GM19463 (cell line): ENCODE results near the gene SLC11A2.
"Not testable (repeated sequence)": the region's sequence is repeated elsewhere in the genome, so short reads cannot be mapped to it uniquely, and the experiment has no call there.

Experiments used
- ATAC-seq: cut with Tn5 transposase; IDR thresholded peaks from one replicate; pipeline ENCODE4 v1.9.1; 2021; ENCODE audit warnings: mild to moderate bottlenecking, moderate library complexity; ENCODE audit not compliant: unreplicated experiment

SLC11A2 gene

GRCh38 chr12:51027342-51027835, 1.2 kb upstream of the SLC11A2 start:
- no peak for ATAC-seq

GRCh38 chr12:51025338-51025835, 797 bp downstream of the SLC11A2 start:
- no peak for ATAC-seq

- ATAC-seq = no peak
These were observed 2.4 kb downstream of the SLC11A2 start for GRCh38 chr12:51023625-51024382.

GRCh38 chr12:51021694-51022093, 4.5 kb downstream of the SLC11A2 start:
- no peak for ATAC-seq

- no peak for ATAC-seq
These were observed 5.6 kb downstream of the SLC11A2 start for GRCh38 chr12:51020448-51021182.

- no peak for ATAC-seq
These were observed 6.3 kb downstream of the SLC11A2 start for GRCh38 chr12:51019927-51020326.

GRCh38 chr12:51018956-51019355, 7.2 kb downstream of the SLC11A2 start:
- ATAC-seq = no peak

- ATAC-seq = no peak
These were observed 8.7 kb downstream of the SLC11A2 start for GRCh38 chr12:51017452-51017851.

GRCh38 chr12:51014467-51014866, 11.7 kb downstream of the SLC11A2 start:
- ATAC-seq = not testable (repeated sequence)

GRCh38 chr12:51013441-51013840, 12.7 kb downstream of the SLC11A2 start:
- ATAC-seq = no peak

- ATAC-seq = no peak
These were observed 13.5 kb downstream of the SLC11A2 start for GRCh38 chr12:51012570-51013236.

GRCh38 chr12:51011955-51012354, 14.2 kb downstream of the SLC11A2 start:
- ATAC-seq = no peak

GRCh38 chr12:51009056-51009440, 17.1 kb downstream of the SLC11A2 start:
- ATAC-seq = no peak

GRCh38 chr12:51008329-51009055, 17.7 kb downstream of the SLC11A2 start:
- no peak for ATAC-seq

GRCh38 chr12:51005671-51006070, 20.5 kb downstream of the SLC11A2 start:
- no peak for ATAC-seq

GRCh38 chr12:51005030-51005429, 21.2 kb downstream of the SLC11A2 start:
- no peak for ATAC-seq

GRCh38 chr12:51004504-51004903, 21.7 kb downstream of the SLC11A2 start:
- ATAC-seq = no peak

GRCh38 chr12:51001799-51002198, 24.4 kb downstream of the SLC11A2 start:
- no peak for ATAC-seq

- ATAC-seq = no peak
These were observed 25.9 kb downstream of the SLC11A2 start for GRCh38 chr12:51000245-51000644.

GRCh38 chr12:50999093-50999492, 27.1 kb downstream of the SLC11A2 start:
- ATAC-seq = no peak

- no peak for ATAC-seq
These were observed 33.4 kb downstream of the SLC11A2 start for GRCh38 chr12:50992819-50993218.
